ENCODE data around the gene NDRG2.

Gene NDRG2

GRCh38 chr14:21024585-21025370, at the start of gene NDRG2:
TSS of gene NDRG2 (minus strand) at chr14:21025061. CDS start at chr14:21023315, 1,746 bp downstream.
- DNase-seq: no peak

GRCh38 chr14:21073921-21074320, 49.1 kb upstream of the NDRG2 start:
- DNase-seq: no peak

- DNase-seq: no peak
Observed at GRCh38 chr14:21072781-21073339, 48.0 kb upstream of the NDRG2 start.

GRCh38 chr14:21072031-21072473, 47.2 kb upstream of the NDRG2 start:
- DNase-seq: no peak

GRCh38 chr14:21071225-21072030, 46.6 kb upstream of the NDRG2 start:
- no peak for DNase-seq

GRCh38 chr14:21070610-21071224, 45.9 kb upstream of the NDRG2 start:
- no peak for DNase-seq

GRCh38 chr14:21070083-21070609, 45.3 kb upstream of the NDRG2 start, which contains the start of gene ARHGEF40:
TSS of gene ARHGEF40 (plus strand) at chr14:21070304. CDS start at chr14:21070397, 93 bp downstream.
- no peak for DNase-seq

GRCh38 chr14:21069388-21070082, 44.7 kb upstream of the NDRG2 start:
- no peak for DNase-seq

GRCh38 chr14:21068521-21069387, 43.9 kb upstream of the NDRG2 start:
- DNase-seq: no peak

- DNase-seq: no peak
Observed at GRCh38 chr14:21066882-21067502, 42.1 kb upstream of the NDRG2 start.

- no peak for DNase-seq
Observed at GRCh38 chr14:21063479-21063878, 38.6 kb upstream of the NDRG2 start.

GRCh38 chr14:21061347-21061668, 36.4 kb upstream of the NDRG2 start:
- no peak for DNase-seq

- no peak for DNase-seq
Observed at GRCh38 chr14:21060614-21061346, 35.9 kb upstream of the NDRG2 start.

GRCh38 chr14:21059842-21060613, 35.2 kb upstream of the NDRG2 start:
- DNase-seq: no peak

GRCh38 chr14:21058903-21059302, 34.0 kb upstream of the NDRG2 start:
- DNase-seq: no peak

- DNase-seq: no peak
Observed at GRCh38 chr14:21057803-21058675, 33.2 kb upstream of the NDRG2 start, which contains the start of gene RNASE8. TSS of gene RNASE8 (plus strand) at chr14:21057822. CDS start at chr14:21057893, 71 bp downstream.

GRCh38 chr14:21056520-21057163, 31.8 kb upstream of the NDRG2 start:
- DNase-seq: no peak

Measured in cortex of kidney (tissue), 1 donor.